Germinal center (tissue), 1 donor: Measurements from ENCODE around the gene SLC23A2.
"Not testable (repeated sequence)": the region's sequence is repeated elsewhere in the genome, so short reads cannot be mapped to it uniquely, and the experiment has no call there.

Experiments used
- DNase-seq: peaks from one replicate; pipeline ENCODE4 v3.0.0; 2012; ENCODE audit warnings: mixed read lengths, low spot score

The SLC23A2 gene

GRCh38 chr20:4876301-4876700, 125.0 kb downstream of the SLC23A2 start:
- DNase-seq, result peak; percentile 9

DNA sequence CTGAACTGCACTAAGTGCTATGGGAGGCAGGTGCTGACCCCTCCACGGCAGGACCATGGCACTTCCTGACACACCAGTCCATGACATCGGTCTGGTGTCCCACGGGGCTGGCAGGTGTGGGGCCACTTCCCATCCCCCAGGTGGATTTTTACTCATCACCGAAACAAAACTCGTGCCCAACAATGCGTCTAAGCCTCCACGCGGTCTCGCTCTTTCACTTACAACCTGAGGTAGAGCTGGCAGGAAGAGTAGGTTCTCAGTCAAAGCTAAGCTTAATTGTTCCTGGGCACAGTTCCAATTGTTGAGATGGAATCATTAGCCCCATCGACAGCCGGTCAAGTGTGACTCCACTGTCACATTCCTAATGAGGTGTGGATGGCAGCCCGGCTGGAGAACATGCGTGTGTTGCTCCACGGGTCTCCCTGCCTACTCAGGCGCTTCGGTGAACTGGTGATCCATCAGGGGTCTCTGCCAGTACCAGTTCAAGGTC, 125.7 kb downstream of the SLC23A2 start:
- DNase-seq, result no peak

- DNase-seq, result no peak
Measured at GRCh38 chr20:4873396-4873795, 127.9 kb downstream of the SLC23A2 start.

DNA sequence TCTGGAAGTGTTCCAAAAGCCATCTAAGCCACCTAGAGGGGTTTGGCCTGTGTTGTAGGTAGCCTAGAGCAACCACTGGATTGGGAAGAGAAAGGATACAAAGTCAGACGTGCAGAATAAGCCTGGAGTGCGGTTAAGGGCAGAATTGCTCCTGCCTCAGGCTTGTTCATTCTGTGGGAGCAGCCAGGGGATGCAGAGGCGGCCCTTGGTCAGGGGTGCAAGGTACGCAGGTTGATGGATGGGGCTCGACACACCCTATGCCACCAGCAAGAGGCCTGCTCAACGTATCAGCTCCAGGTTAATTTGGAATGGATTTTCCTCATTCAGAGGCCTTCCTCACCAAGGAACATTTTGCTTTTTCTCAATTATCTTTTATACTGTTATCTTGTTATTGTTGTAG, 129.8 kb downstream of the SLC23A2 start:
- DNase-seq, result no peak

DNA sequence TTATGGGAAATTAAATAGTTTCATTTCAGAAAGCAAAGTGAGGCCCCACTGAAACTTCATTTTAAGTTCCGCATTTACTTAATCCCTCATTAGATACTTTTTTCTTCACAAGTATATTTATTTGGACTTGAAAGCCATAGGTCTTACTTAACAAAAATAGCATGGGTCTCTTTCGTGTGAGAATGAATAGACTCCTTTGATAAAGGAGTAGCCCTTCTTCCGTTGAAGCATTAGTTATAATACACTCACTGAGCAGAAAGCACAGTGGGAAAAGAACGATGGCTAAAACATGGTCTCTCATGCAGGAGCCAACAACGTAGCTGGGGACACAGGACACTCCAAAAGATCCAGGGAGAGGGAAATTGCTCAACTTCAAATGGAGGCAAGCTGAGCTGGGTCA, 130.4 kb downstream of the SLC23A2 start:
- no peak for DNase-seq

- DNase-seq, result no peak
Measured at GRCh38 chr20:4869290-4870193, 131.8 kb downstream of the SLC23A2 start.

DNA sequence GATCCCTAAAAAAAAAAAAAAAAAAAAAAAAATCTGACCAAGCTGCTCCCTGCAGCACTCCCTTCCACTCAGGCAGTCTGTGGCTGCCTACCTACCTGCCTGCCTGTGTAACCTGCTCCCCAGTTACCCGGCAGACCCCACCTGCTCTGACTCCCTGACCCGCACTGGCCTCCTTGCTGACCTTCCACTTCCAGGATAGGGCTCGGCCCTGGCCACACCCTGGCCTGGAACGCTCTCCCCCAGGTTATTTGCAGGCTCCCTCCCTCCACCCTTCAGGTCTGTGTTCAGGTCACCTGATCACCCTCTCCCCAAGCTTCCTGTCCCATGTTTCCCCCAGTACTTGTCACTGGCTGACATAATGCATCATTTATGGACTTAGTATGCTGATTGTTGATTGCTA, 134.3 kb downstream of the SLC23A2 start:
- DNase-seq, result no peak

- DNase-seq, result no peak
Measured at GRCh38 chr20:4866429-4866828, 134.9 kb downstream of the SLC23A2 start.

DNA sequence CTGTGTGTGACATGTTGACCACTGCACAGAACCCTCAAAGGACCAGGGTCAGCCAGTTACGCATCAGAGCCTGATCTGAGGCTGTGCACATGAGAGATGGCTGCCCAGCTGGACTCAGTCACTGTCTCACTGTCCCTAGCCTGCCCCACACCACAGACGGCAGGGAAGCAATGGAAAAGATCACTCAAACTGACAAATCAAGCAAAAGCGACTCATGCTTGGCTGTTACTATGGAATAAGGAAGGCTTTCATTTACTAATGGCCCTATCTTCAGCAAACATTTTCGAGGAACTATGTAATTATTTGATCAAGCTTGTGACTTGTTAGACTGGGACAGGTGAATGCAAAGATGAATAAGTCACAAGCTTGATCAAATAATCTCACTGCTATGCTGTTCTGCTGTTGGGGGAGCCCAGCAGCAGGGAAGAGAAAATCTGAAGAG, 137.0 kb downstream of the SLC23A2 start:
- no peak for DNase-seq

- DNase-seq, result no peak
Measured at GRCh38 chr20:4862661-4863060, 138.6 kb downstream of the SLC23A2 start.

- no peak for DNase-seq
Measured at GRCh38 chr20:4861961-4862360, 139.3 kb downstream of the SLC23A2 start.

DNA sequence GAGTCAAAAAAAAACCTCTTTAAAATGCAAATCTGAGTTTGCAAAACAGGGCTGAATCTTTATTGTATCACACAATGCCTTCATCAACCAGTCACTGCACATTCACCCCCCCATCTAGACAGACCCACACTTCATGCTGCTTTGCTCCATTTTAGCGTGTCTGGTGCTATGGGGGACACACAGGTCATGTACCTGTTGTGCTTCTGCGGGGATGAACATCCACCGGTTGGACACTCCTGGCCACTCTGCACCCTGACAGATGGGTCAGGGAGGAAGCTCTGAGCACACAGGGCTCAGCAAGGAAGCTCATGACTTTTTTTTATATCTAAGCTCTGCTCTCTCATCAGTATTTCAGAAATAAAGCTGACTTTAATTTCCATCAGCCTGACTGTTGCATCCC, 143.3 kb downstream of the SLC23A2 start:
- no peak for DNase-seq

- DNase-seq, result no peak
Measured at GRCh38 chr20:4856022-4856755, 145.1 kb downstream of the SLC23A2 start.

GRCh38 chr20:4855555-4855954, 145.8 kb downstream of the SLC23A2 start:
- DNase-seq, result no peak

DNA sequence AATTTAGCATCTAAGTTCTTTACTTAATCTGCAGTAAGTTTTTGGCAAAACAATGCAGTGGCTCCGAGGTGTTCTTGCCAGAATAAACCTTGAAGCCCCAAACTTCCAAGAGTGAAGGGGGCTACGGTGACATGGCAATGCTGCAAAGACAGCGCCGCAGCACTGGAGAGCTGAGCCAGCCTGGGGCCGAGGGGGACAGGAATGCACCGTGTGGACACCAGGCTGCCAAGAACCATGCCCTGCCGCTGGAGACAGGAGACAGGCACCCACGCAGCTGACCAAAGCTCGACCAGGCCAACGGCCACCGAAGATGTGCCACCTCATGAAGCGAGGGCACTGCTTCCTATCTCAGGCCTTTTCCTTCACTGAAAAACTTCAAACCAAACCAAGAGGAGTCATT, 146.2 kb downstream of the SLC23A2 start:
- DNase-seq, result no peak

DNA sequence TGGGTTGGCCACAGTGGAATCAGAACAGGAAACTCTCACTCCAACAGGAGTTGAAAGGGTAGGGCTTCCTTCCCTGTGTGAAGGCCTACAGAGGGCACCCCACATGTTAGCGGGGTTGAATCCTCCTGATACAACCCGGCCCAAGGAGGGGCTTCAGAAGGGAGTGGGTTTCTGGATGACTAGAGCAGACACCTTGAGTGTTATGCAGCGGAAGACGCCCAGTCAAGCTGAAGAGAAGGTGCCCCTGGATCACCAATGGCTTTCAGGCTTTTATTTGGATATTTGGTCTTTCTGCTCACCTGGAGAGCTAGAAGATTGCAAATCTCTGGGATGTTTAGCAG, 146.8 kb downstream of the SLC23A2 start:
- DNase-seq, result no peak

- no peak for DNase-seq
Measured at GRCh38 chr20:4853757-4854560, 147.4 kb downstream of the SLC23A2 start.

DNA sequence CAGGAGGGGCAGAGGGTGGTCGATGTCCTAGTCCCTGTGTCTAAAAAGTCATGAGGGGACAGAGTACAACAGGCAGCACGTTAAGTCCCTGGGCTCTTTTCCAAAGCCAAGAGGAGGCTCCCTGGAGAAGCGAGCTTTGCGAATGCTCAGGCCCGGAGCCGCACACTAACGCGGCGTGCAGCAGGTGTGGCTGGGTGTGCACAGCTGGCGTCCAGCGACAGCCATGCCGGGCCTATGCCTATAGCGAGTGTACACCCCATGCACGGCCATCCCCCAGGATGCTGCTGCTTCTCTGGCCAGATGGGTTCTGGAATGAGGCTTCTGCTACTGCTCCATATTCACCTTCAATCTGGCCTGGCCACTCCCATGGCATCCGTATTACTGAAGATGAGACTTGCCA, 148.3 kb downstream of the SLC23A2 start:
- no peak for DNase-seq

DNA sequence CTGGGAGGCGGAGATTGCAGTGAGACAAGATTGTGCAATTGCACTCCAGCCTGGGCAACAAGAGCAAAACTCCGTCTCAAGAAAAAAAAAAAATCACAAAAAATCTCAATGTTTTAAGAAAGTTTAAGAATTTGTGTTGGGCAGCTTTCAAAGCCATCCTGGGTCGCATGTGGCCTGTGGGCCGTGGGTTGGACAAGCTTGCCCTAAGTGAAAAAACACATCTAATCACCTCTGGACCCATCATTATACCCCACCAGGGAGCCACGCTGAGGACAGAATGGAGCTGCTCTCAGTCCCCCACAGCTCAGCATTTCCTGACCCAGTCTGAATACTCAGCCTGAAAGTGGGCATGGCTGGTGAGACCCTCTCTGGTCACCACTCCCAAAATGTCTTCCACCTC, 150.3 kb downstream of the SLC23A2 start:
- DNase-seq, result no peak

GRCh38 chr20:4848829-4849228, 152.5 kb downstream of the SLC23A2 start:
- DNase-seq, result not testable (repeated sequence)

GRCh38 chr20:4848041-4848440, 153.3 kb downstream of the SLC23A2 start:
- no peak for DNase-seq

DNA sequence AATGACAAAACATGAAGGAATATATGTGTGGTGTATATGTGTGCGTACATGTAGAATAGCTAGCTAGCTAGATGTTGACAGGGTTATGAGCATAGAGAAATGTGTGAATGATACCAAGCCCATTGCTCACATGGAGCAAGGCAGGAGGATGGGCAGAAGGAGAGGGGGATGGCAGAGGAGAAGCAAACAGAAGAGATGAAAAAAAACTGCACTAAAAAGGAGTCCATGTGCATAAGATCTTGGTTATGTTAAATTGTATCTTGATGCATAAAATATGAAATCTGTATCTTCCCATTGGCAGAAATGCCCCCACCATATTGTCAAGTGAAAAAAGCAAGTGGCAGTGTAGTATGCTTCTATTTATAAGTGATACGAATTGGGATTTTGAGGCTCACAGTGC, 154.5 kb downstream of the SLC23A2 start:
- DNase-seq, result no peak
